K562 (cell line): ENCODE results near the gene TMEM43. TPM values are rescaled to one million over a fixed set of nuclear protein-coding genes. Genes with fewer than 3 reads are reported as not detected.
"Not testable (repeated sequence)": the region's sequence is repeated elsewhere in the genome, so short reads cannot be mapped to it uniquely, and the experiment has no call there.

Experiments
- ATAC-seq: fragments of 200-7000 bp; cut with Tn5 transposase; 3 replicates; pipeline ENCODE4 v1.9.1; 2020; ENCODE audit warnings: moderate library complexity
- BruUV-seq: library from RNA; stranded (reverse); fragments of 400-500 nt; replicated peaks from 2 replicates; lab custom pipeline; 2021; lab: Mats Ljungman, UMichigan
- CTCF ChIA-PET: fragments of 300-600 bp; formaldehyde crosslinking; extraction: SDS; loops from one replicate; lab custom pipeline; 2021; ENCODE audit warnings: low intra/inter-chr PET ratio; lab: Yijun Ruan, JAX
- POLR2A ChIA-PET: fragments of 300-600, 350-650 bp; sonication (Branson Sonifier 250); formaldehyde crosslinking; extraction: SDS; loops from one replicate; lab custom pipeline; 2021; ENCODE audit warnings: antibody characterized with exemption, inconsistent platforms; lab: Yijun Ruan, JAX
- DNase-seq, 4 experiments: peaks; one replicate each; pipeline versions ENCODE4 v3.0.0 to v3.0.0-alpha.2; 2011 to 2018; ENCODE audit warnings: low spot score in 3 of 4, mixed read lengths in 3 of 4; ENCODE audit errors: extremely low read depth in 1 of 4
- FAIRE-seq: peaks from 2 replicates; lab custom pipeline; 2011; peaks lifted over from hg19 to GRCh38; lab: Jason Lieb, UNC
- H2AFZ ChIP-seq: 2 replicates; pipeline ENCODE4 v1.6.0; 2011; ENCODE audit warnings: low read depth, low read length, control low read depth, inconsistent platforms
- H3K27ac ChIP-seq: fragments of 200-600 bp; 3 replicates; pipeline ENCODE4 v1.8.0; 2011; ENCODE audit warnings: low read depth, mild to moderate bottlenecking, control low read depth, inconsistent platforms, low read length, moderate library complexity, mixed read lengths; ENCODE audit errors: extremely low read depth
- H3K27me3 ChIP-seq, 2 experiments: fragments of 300-600 bp in 1 of 2; 2 replicates in 1 of 2; 3 replicates in 1 of 2; pipeline versions ENCODE4 v1.6.0 to v1.8.0; 2011; ENCODE audit warnings: inconsistent platforms in 2 of 2, low read length in 2 of 2, mild to moderate bottlenecking in 1 of 2, mixed read lengths in 1 of 2, moderate library complexity in 1 of 2; ENCODE audit not compliant: control insufficient read depth in 2 of 2, insufficient read depth in 2 of 2
- H3K36me3 ChIP-seq: fragments of 300-600 bp; 3 replicates; pipeline ENCODE4 v1.8.0; 2011; ENCODE audit warnings: mild to moderate bottlenecking, low read length, inconsistent platforms; ENCODE audit not compliant: control insufficient read depth, insufficient read depth
- H3K4me1 ChIP-seq, 2 experiments: fragments of 200-600 bp in 1 of 2; replicated peaks in 1 of 2; 2 replicates in 1 of 2; 3 replicates in 1 of 2; pipeline versions ENCODE4 v1.5.1 to v1.8.0; 2011; ENCODE audit warnings: inconsistent platforms in 2 of 2, low read length in 2 of 2, mild to moderate bottlenecking in 1 of 2, mixed read lengths in 1 of 2, moderate library complexity in 1 of 2; ENCODE audit not compliant: control insufficient read depth in 2 of 2, insufficient read depth in 2 of 2
- H3K4me2 ChIP-seq: 2 replicates; pipeline ENCODE4 v1.6.1; 2011; ENCODE audit warnings: low read length, control low read depth, inconsistent platforms, mixed read lengths; ENCODE audit not compliant: insufficient read depth
- H3K4me3 ChIP-seq: fragments of 200-600 bp; sonication (generic), shearing (Covaris generic); 2 replicates; pipeline ENCODE4 v1.5.1; 2016; ENCODE audit warnings: control low read depth, inconsistent platforms
- H3K79me2 ChIP-seq: fragments of 200-600 bp; 3 replicates; pipeline ENCODE4 v1.8.0; 2011; ENCODE audit warnings: low read length, inconsistent platforms; ENCODE audit not compliant: control insufficient read depth, insufficient read depth
- H3K9ac ChIP-seq, 2 experiments: 2 replicates each; pipeline versions ENCODE4 v1.6.0 to v1.6.1; 2011; ENCODE audit warnings: low read depth in 2 of 2, low read length in 2 of 2, control low read depth in 1 of 2, inconsistent platforms in 1 of 2, mild to moderate bottlenecking in 1 of 2, mixed read lengths in 1 of 2; ENCODE audit not compliant: insufficient read depth in 1 of 2
- H3K9me1 ChIP-seq: one replicate; pipeline ENCODE4 v1.6.0; 2011; ENCODE audit warnings: inconsistent platforms, mild to moderate bottlenecking, low read length, moderate library complexity; ENCODE audit not compliant: control insufficient read depth, insufficient read depth
- H3K9me3 ChIP-seq: replicated peaks from 2 replicates; pipeline ENCODE4 v1.5.1; 2011; ENCODE audit warnings: low read depth, low read length, inconsistent platforms; ENCODE audit not compliant: control insufficient read depth, insufficient read depth
- H4K20me1 ChIP-seq: replicated peaks from 2 replicates; pipeline ENCODE4 v1.6.1; 2011; ENCODE audit warnings: low read length, inconsistent platforms, mixed read lengths; ENCODE audit not compliant: control insufficient read depth, insufficient read depth
- CHD2 ChIP-seq: IDR thresholded peaks from 2 replicates; pipeline ENCODE4 v1.6.1; 2011; ENCODE audit warnings: low read depth, low read length
- NRF1 ChIP-seq, 2 experiments: fragments of 450-650 bp; IDR thresholded peaks in 1 of 2; conservative IDR thresholded peaks in 1 of 2; 2 replicates each; pipeline ENCODE4 v1.6.1; 2014; ENCODE audit warnings: mild to moderate bottlenecking in 2 of 2
- ZNF431 ChIP-seq: sonication (generic); formaldehyde crosslinking; IDR thresholded peaks from 2 replicates; pipeline ENCODE4 v1.8.0; 2022; ENCODE audit warnings: mild to moderate bottlenecking, missing genetic modification reagents
- WGBS: fragments of 100-300 bp; shearing (Covaris generic); methylation state at CpG from one replicate; pipeline ENCODE4 v1.1.6; 2016; ENCODE audit warnings: low coverage, mixed read lengths; ENCODE audit not compliant: insufficient coverage; ENCODE audit errors: missing lambda C conversion rate; 5-methylcytosine and 5-hydroxymethylcytosine counted together
- in situ Hi-C: fragments of 300-500 bp; cut with MboI; formaldehyde crosslinking; loops from 4 replicates; pipeline ENCODE4 v1.15.0; 2018; ENCODE audit warnings: inconsistent platforms, mixed read lengths
- intact Hi-C: fragments of 100-400 bp; cut with micrococcal nuclease; formaldehyde crosslinking; loops from 2 replicates; pipeline ENCODE4 v1.14.2; 2022
- polyA plus RNA-seq, 8 experiments: library from polyadenylated mRNA; depleted of rRNA in 4 of 8; stranded (reverse) in 5 of 8; unstranded in 3 of 8; fragments of >200 nt; fragmentation: Nextera tagmentation in 2 of 8; fragmentation: Illumina TruSeq in 1 of 8; extraction: Ambion mirVana in 2 of 8; extraction: Trizol in 1 of 8; gene quantifications; 2 replicates each; pipeline versions ENCODE4 v1.2.1 to v1.2.3, GENCODE V29; 2011 to 2014; ENCODE audit warnings: inconsistent platforms in 1 of 8, missing spikeins in 1 of 8
- total RNA-seq, 7 experiments: library from RNA; depleted of rRNA in 6 of 7; stranded (reverse); fragments of >200 nt in 6 of 7; fragmentation: Illumina TruSeq in 2 of 7; extraction: Trizol in 2 of 7; gene quantifications; 2 replicates each; pipeline versions ENCODE4 v1.2.1 to v1.2.3, GENCODE V29; 2011 to 2021; ENCODE audit warnings: low replicate concordance in 1 of 7

Gene TMEM43
- total and polyA plus RNA-seq, 9 of the 15 experiments (the other 6 are each of a cell fraction or from before 2014, with no cell fraction given), result 16.7 to 46.1 (median 35.7) TPM

- H3K27me3 ChIP-seq, H3K27ac ChIP-seq, BruUV-seq, H2AFZ ChIP-seq, CTCF ChIA-PET, ATAC-seq, H3K9ac ChIP-seq, H3K36me3 ChIP-seq, H3K79me2 ChIP-seq, H3K9me3 ChIP-seq, DNase-seq, H3K4me3 ChIP-seq, in situ Hi-C loops, intact Hi-C loops, FAIRE-seq, H3K9me1 ChIP-seq, H4K20me1 ChIP-seq, H3K4me1 ChIP-seq, H3K4me2 ChIP-seq: not testable (repeated sequence)
- POLR2A ChIA-PET, result interaction anchor here (0.7 kb wide), 1 partner anchor 47 kb away, joined by 3 read pairs; no protein-coding TSS in a partner anchor
- WGBS, result under 1% methylated on average over 5 of the region's 5 CpGs
- TF ChIP-seq NRF1 (conservative IDR thresholded peaks at IDR 0.05 in 1 of 2, IDR thresholded peaks at IDR 0.05 in 1 of 2), result peak in 1 of 2 experiments; percentile 40; a peak in 2 of 4 replicates
- TF ChIP-seq CHD2, result peak; percentile 48; the same call in 1 of the 2 replicates
- TF ChIP-seq ZNF431 (CRISPR knock-in tag), result peak; percentile 93
These were observed 37.4 kb upstream of the TMEM43 start for GRCh38 chr3:14087461-14087860.

- ATAC-seq, H4K20me1 ChIP-seq, H3K9ac ChIP-seq, CTCF ChIA-PET, H3K4me1 ChIP-seq, in situ Hi-C loops, H3K79me2 ChIP-seq, FAIRE-seq, H3K4me2 ChIP-seq, H3K4me3 ChIP-seq, DNase-seq, H3K9me1 ChIP-seq, BruUV-seq, H3K36me3 ChIP-seq, H3K27ac ChIP-seq, intact Hi-C loops, H3K9me3 ChIP-seq, H2AFZ ChIP-seq: not testable (repeated sequence)
- peaks cover 14 to 16% of the 10 kb centered on the region in 2 experiments; a peak in 4 of 5 replicates for H3K27me3 ChIP-seq
- 17% methylated on average over 3 of the region's 5 CpGs for WGBS
- POLR2A ChIA-PET, result interaction anchor here (0.8 kb wide), 1 partner anchor 19 kb away, joined by 3 read pairs; no protein-coding TSS in a partner anchor
These were observed 32.9 kb upstream of the TMEM43 start for GRCh38 chr3:14091959-14092358.
